GM12864 (cell line): ENCODE results near the gene IGSF9.

Experiments used
- DNase-seq: peaks from one replicate; pipeline ENCODE4 v3.0.0-alpha.2; 2011; ENCODE audit warnings: low read depth
- H3K4me3 ChIP-seq: 2 replicates; pipeline ENCODE4 v1.5.1; 2011; ENCODE audit warnings: mild to moderate bottlenecking, low read depth, low read length, control low read depth
- CTCF ChIP-seq: IDR thresholded peaks from 2 replicates; pipeline ENCODE4 v1.5.1; 2011; ENCODE audit warnings: low read depth, mild to moderate bottlenecking, moderate library complexity, low read length, control low read depth, inconsistent platforms; ENCODE audit errors: missing control alignments

IGSF9 gene

GRCh38 chr1:159982280-159982679 lies 36.9 kb upstream of the IGSF9 start:
- no peak for DNase-seq
- H3K4me3 ChIP-seq: no peak overlapping the region
- no peak for TF ChIP-seq CTCF

- H3K4me3 ChIP-seq: no peak overlapping the region
- no peak for DNase-seq
- TF ChIP-seq CTCF: no peak
Measured at GRCh38 chr1:159981351-159982055, 36.1 kb upstream of the IGSF9 start.

GRCh38 chr1:159980786-159981185 lies 35.4 kb upstream of the IGSF9 start:
- DNase-seq: no peak

GRCh38 chr1:159980076-159980475 lies 34.7 kb upstream of the IGSF9 start:
- no peak overlapping the region for H3K4me3 ChIP-seq
- DNase-seq: no peak
- TF ChIP-seq CTCF: no peak

More at GRCh38 chr1:159980786-159981185, 35.4 kb upstream of the IGSF9 start:
- H3K4me3 ChIP-seq: no peak overlapping the region
- no peak for TF ChIP-seq CTCF

GRCh38 chr1:159979257-159979656 lies 33.8 kb upstream of the IGSF9 start:
- DNase-seq: no peak
- no peak overlapping the region for H3K4me3 ChIP-seq
- no peak for TF ChIP-seq CTCF

- no peak for DNase-seq
- TF ChIP-seq CTCF: no peak
- no peak overlapping the region for H3K4me3 ChIP-seq
Measured at GRCh38 chr1:159978107-159978398, 32.6 kb upstream of the IGSF9 start.

GRCh38 chr1:159977364-159978106 lies 32.1 kb upstream of the IGSF9 start:
- no peak overlapping the region for H3K4me3 ChIP-seq
- no peak for DNase-seq
- TF ChIP-seq CTCF: no peak
